ENCODE results near the gene TMEM171. TPM values are rescaled to one million over a fixed set of nuclear protein-coding genes. Genes with fewer than 3 reads are reported as not detected.

The TMEM171 gene
- total and polyA plus RNA-seq, 9 of the 15 experiments (the other 6 are each of a cell fraction or from before 2014, with no cell fraction given) = 0.08 TPM; not detected in 8

DNA sequence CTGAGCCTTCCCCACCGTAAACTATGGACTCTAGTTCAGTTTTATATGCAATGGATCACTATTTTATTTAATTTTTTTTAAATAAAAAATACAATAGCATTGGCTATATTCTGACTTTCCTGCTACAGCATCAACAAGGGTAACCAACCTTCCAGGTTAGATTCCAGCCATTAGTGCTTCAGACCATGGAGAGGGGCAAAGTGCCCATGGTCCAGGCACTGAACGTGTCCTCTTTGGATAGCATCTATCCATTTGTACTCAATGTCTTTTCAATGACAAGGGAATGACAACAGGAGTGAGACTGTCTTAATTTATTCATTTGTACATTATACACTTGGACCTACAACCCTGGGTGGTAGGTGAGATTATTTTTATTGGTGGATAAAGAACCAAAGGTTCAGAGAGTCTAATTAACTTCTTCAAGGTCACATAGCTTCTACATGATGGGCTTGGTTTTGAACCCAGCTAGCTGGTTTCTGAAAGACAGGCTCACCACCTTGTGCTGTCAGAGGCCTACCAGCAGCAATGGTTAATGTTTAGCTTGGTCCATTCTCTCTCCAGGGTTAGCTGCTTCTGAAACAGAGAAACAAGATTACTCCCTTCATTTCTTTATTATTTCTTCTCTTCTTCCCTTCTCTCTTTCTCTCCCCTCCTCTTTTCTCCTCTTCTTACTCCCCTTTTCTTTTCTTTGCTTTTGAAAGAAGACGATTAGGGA lies 11.5 kb downstream of the TMEM171 start:
- Histone ChIP-seq H3K79me2 (ENCODE audit: control insufficient read depth, insufficient read depth, low read length) (no peaks in the 10 kb centered on the region), H3K27me3 (ENCODE audit: control insufficient read depth in 2 of 2, insufficient read depth in 2 of 2, low read length in 2 of 2) (peaks cover 6 to 26% of the 10 kb centered on the region in 2 experiments), H3K27ac (ENCODE audit: extremely low read depth, low read depth, low read length) (no peak overlapping the region), H3K4me1 (replicated peaks in 1 of 2; ENCODE audit: control insufficient read depth in 2 of 2, insufficient read depth in 2 of 2, low read length in 2 of 2) (peaks cover 0 to 3% of the 10 kb centered on the region in 2 experiments; a peak in 2 of 5 replicates), H3K9me3 (replicated peaks; ENCODE audit: control insufficient read depth, insufficient read depth, low read depth, low read length) (no peaks in the 10 kb centered on the region), H3K36me3 (ENCODE audit: control insufficient read depth, insufficient read depth, low read length) (no peaks in the 10 kb centered on the region), H3K9ac (ENCODE audit: insufficient read depth in 1 of 2, low read depth in 2 of 2, low read length in 2 of 2) (no peak overlapping the region), H4K20me1 (replicated peaks; ENCODE audit: control insufficient read depth, insufficient read depth, low read length) (no peaks in the 10 kb centered on the region), H3K4me2 (ENCODE audit: insufficient read depth, low read length) (no peak overlapping the region), H3K4me3 (no peak overlapping the region), H2AFZ (ENCODE audit: low read depth, low read length) (no peak overlapping the region), H3K9me1 (ENCODE audit: control insufficient read depth, insufficient read depth, low read length) (no peaks in the 10 kb centered on the region)
- ChIA-PET POLR2A (interaction anchor here (1.0 kb wide), 1 partner anchor 34 kb away, joined by 3 read pairs; no protein-coding TSS in a partner anchor), CTCF (ENCODE audit: low intra/inter-chr PET ratio) (no interaction called here)
- in situ Hi-C loops (cut with MboI) = no loop called here
- ATAC-seq (no peak), FAIRE-seq (no peak), DNase-seq (ENCODE audit: extremely low read depth in 1 of 4, low spot score in 3 of 4) (no peak)
- intact Hi-C loops (cut with micrococcal nuclease) = no loop called here
- WGBS (ENCODE audit: insufficient coverage, low coverage, missing lambda C conversion rate) = 0% methylated on average over 3 of the region's 3 CpGs
- TF ChIP-seq TOE1 (IDR thresholded peaks at IDR 0.05; ENCODE audit: borderline replicate concordance) (no peak), TOE1 (CRISPR knock-in tag; IDR thresholded peaks at IDR 0.05; ENCODE audit: borderline replicate concordance, low read depth) (no peak), KAT8 (IDR thresholded peaks at IDR 0.05; ENCODE audit: low read depth) (no peak), FOXJ3 (CRISPR knock-in tag; IDR thresholded peaks at IDR 0.05) (no peak), SMAD4 (CRISPR knock-in tag; conservative IDR thresholded peaks at IDR 0.05) (no peak), DMBX1 (CRISPR knock-in tag; IDR thresholded peaks at IDR 0.05; ENCODE audit: borderline replicate concordance) (no peak), SOX6 (IDR thresholded peaks at IDR 0.05) (no peak), BMI1 (IDR thresholded peaks at IDR 0.05; ENCODE audit: low read length) (no peak), MBD2 (IDR thresholded peaks at IDR 0.05; ENCODE audit: borderline replicate concordance, low read depth) (no peak), CHD4 (IDR thresholded peaks at IDR 0.05; ENCODE audit: insufficient read depth, insufficient replicate concordance, low read depth, low read length, poor library complexity, severe bottlenecking) (no peak), ZNF695 (CRISPR knock-in tag; IDR thresholded peaks at IDR 0.05) (no peak), FUS (optimal IDR thresholded peaks at IDR 0.05; ENCODE audit: low read depth, low read length) (no peak)
- TF ChIP-seq, protein P1, sequence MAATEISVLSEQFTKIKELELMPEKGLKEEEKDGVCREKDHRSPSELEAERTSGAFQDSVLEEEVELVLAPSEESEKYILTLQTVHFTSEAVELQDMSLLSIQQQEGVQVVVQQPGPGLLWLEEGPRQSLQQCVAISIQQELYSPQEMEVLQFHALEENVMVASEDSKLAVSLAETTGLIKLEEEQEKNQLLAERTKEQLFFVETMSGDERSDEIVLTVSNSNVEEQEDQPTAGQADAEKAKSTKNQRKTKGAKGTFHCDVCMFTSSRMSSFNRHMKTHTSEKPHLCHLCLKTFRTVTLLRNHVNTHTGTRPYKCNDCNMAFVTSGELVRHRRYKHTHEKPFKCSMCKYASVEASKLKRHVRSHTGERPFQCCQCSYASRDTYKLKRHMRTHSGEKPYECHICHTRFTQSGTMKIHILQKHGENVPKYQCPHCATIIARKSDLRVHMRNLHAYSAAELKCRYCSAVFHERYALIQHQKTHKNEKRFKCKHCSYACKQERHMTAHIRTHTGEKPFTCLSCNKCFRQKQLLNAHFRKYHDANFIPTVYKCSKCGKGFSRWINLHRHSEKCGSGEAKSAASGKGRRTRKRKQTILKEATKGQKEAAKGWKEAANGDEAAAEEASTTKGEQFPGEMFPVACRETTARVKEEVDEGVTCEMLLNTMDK (IDR thresholded peaks at IDR 0.05; ENCODE audit: borderline replicate concordance, insufficient read depth, low read depth, low read length, poor library complexity, severe bottlenecking) = no peak
- BruUV-seq (replicated peaks) = no TSS peak
